Kasumi-1 (cell line): ENCODE measurements around the gene WDR86.

Experiments
- DNase-seq, 2 experiments: peaks; one replicate each; lab custom pipeline; 2025; lab: John Stamatoyannopoulos, UW

WDR86 gene

DNA sequence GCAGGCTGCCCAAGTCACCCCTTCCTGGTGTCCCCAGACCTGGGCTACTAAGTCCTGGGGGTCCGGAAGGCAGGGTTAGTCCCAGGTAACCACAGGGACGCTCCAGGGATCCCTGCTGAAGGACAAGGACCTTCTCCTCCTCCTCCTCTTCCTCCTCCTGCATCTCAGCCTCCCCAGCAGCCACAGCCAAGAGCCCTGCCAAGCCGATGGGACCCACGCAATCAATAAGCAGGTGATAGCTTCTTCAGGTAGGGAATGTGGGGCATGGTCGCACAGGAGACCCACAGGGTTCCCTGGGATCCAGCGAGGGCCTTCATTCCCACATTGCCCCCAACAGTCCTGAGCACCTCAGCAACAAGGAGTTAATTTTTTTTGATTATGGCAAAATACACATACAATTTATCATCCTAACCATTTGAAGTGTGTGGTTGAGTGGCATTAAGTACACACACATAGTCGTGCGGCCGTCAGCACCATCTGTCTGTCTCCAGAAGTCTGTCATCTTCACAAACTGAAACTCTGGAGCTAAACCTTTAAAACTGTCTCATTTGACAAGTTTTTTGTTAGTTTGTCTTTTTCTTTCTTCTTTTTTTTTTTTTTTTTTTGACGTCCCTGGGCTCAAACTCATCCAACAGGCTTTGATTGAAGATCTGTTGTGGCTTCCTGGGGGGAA, 18.0 kb upstream of the WDR86 start:
- DNase-seq, result no peak

DNA sequence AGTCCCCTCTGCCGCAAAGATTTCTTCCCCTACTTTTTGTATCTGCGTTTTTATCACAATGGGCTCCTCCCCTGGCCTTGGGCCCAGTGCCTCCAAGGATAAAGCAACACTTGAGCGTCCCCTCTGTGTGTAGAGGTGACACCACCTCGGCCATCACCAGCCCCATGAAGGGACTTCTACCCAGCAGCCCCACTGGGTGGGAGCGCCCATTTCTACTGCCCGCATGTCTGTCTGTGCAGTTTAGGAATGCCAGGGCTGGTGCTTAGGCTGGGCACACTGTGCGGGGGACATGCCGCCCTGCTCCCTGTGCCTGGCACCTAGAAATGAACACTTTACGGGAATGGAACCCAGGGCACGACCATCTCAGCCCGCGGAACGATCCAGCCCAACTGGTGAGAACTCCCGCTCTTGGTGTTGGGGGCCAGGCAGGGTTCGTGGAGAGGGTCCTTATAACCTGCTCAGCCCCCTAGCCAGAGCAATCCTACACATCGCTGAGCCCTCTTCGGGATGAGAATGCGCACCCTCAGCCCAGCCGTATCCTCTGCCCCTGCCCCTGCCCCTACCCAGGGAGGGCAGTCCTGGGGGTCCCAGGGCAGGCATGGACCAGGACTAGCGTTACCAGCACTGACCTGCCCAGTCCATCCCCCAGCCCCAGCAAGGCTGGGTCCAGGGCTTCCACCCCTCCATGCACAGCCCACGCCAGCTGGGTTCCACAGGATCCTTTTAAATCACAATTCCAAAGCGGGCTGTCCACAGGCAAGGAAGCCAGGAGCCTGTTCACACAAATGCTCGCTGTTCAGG, 17.3 kb upstream of the WDR86 start:
- no peak for DNase-seq

DNA sequence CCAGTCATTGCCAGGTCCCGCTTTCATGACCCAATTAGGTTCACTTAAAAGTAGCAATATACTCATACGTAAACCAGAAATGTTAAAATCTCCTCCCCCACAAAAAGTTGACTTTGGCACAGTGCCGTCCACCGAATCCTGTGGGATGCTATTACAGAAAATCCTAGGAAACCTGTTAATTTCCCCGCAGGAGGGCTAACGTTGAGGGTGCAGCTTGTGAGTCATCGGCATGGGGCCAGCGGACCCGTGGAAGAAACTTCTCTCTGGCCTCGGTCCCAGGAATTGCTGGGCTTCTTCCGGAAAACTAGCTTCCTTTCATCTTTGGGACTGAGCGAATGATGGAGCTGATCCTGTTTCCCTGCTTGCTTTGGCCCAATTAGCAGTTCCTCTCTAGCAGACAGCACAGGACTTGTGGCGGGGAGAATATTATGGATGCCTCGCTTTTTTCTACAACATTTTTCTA, 16.6 kb upstream of the WDR86 start:
- no peak for DNase-seq

DNA sequence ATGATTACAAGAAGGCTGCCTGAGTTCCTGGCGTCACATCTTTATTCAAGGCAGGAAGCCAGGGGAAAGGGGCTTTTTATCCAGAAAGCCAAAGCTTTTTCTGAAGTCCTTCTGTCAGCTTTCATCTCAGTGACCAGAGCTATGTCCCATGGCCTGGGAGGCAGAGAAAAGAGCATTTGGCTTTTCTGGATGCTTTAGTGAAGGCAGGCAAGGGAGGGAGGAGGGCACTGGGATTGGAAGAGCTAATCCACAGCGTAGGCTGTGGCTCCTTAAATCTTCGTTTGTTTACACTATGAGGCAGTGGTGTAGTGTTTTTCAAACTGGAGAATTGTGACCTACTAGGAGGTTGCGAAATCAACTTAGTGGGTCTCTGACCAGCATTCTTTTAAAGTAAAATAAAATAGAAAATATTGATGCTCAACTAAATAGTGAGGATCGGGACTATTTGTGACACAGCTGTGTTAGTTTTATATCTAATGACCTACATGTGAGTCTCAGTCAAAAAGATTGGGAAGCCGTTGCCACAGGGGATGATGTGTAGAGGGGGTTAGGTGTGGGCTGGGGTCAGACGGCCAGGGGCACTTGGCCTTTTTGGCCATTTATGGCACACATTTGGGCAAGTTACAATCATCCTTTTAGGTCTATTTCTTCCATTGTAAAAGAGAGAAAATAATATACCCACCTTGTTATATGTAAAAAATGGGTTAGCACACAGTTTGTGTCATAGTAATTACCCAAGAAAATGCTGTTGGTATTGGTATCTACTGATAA, 16.0 kb upstream of the WDR86 start:
- DNase-seq, result no peak

DNA sequence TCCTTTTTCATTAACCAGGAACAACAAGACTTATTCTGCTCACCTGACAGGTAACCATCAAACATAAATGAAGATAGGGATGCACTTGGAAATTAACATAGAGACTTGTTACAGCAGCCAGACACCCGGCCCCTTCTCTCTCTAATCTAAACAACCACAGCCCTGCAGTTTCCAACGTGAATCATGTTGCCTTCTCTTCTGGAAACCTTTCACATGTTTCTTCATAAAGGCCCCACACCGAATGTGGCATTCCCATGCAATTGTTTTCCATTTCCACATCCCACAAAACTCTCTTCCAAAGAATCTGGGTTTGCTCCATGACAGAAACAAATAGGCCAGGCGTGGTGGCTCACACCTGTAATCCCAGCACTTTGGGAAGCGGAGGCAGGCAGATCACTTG, 15.0 kb upstream of the WDR86 start:
- no peak for DNase-seq

DNA sequence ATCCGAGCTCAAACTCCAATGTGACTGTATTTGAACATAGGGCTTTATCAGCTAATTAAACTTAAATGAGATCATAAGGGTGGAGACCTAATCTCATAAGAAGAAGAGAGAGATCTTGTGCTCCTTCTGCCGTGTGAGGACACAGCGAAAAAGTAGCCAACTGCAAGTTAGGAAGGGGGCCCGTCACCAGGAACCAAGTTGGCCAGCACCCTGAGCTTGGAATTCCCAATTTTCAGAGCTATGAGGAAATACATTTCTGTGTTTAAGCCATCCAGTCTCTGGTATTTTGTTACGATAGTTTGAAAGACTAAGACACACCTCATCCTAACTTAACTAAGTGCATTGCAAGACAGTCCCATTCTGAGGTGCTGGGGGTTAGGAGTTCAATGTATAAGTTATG, 14.1 kb upstream of the WDR86 start:
- DNase-seq, result no peak

DNA sequence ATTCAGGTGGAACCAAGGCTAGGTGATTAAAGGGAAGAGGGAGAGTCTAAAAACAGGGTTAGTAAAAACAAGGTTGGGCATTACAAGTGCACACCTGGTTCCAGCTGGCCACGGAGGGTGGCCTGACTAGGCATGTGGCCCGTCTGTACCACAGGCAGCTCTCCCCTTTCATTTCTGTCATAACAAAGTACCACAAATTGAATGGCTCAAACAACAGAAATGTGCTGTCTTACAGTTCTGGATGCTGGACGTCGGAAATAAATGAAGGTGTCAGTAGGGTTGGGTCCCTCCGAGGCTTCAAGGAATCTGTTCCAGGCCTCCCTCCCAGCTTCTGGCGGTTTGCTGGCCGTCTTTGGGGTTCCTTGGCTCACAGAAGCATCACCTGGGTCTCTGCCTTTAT, 13.4 kb upstream of the WDR86 start:
- no peak for DNase-seq

DNA sequence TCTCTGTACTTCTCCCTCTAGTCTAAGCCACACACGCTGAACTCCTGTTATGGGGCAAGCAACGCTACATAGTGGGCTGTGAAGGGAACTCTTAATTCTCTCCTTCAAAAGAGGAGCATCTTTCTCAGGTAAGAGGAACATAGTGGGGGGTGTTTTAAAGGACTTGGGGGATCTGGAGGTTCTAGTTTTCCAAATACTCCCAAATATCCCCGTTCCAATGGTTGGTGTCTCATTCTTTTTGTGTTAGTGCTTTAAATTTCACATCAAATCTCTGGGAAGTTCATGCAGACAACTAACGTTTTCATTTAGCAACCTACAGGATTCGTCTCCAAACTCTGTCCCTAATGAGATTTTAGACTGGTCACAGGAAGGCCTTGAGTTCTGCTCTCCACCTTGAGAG, 12.4 kb upstream of the WDR86 start:
- DNase-seq, result no peak

DNA sequence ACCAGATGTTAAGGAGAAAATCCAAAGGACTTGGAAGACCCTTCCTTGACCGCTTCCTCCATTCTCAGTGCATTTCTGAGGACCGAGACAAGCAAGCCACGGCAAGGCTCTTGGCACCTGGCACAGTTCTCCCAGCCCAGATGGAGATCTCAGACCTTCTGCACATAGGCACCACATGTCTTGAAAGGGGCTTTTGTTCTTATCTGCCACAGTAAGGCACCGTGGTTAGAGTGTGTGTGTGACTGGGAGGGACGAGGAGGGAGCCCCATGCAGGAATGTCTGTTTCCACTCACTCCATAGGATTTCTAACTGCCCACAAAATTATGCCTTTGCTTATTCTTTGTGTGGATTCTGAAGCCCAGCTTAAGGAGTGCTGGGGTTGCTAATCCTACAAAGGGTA, 10.3 kb upstream of the WDR86 start:
- no peak for DNase-seq

DNA sequence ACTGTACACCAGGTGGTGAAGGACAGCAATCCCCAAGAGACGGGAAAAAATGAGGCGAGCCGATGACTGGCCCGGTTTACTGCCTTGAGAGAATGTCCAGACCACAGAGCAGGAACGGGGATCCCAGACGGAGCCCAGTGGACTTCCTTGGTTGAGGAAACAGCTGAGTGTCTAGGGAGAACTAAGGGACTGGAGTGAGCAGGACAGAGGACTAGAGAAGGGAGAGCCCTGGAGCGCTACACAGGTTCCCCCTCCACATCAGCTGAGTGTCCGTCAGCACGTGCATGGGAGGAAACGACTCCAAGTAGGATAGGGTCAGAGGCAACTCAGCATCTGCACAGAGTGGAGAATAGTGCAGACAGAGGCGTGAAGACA, 7.1 kb upstream of the WDR86 start:
- DNase-seq, result no peak

DNA sequence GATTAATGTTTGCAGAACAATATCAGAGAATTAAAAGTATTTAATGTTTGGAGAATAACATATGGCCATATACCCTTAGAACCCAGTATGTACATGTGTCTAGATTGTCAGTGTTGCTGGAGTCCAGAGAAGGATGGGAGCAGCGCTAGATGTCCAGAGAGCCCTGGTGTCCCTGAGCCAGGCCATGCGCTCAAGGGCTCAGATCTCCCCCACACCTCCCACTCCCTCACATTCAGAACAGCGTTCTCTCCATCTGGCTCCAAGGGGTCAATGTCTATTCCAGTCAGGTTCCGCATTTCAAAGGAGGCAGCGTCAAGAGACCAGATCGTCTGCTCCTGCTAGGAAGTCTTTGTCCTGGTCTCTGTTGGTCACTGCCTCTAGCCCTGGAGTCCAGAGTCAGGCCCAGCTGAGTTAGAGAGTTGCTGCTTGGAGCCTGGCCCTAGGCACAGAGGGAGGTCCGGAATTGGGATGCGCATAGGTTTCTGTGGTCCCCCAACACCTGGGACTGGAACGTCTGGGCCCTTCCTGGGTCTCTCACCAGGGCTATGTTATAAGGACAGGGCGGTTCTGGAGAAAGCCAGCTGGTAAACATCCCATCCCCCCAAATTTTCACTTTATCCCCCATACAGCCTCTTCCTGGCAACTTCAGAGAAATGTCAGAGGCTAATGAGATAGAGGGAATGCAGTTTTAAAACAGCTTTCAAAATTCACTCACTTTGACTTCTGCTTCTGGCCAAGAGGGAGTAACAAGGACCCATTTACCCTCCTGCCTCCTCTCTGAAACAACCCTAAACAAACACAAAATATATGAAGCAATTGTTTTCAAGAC, 6.5 kb upstream of the WDR86 start:
- DNase-seq, result no peak

DNA sequence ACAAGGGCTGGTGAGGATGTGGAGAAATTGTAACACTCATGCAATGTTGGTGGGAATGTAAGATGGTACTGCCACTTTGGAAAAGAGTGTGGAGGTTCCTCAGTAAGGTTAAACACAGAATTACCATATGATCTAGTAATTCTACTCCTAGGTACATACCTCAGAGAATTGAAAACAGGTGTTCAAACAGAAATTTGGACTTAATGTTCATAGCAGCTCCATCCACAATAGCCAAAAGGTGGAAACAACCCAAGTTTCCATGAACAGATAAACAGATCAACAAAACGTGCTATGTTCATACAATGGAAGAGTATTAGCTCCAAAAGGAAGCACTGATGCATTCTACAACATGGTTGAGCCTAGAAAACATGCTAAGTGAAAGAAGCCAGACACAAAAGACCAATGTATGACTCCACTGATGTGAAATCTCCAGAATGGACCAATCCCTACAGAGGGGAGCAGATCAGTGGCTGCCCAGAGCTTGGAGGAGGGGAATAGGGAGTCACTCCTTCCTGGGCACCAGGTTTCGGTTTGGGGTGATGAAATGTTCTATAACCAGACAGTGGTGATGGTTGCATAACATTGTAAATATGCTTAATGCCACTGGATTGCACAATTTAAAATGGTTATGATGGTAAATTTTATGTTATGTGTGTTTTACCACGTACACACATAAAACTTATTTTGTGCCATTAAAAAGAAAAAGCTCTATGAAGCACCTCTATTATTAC, 5.7 kb upstream of the WDR86 start:
- no peak for DNase-seq

DNA sequence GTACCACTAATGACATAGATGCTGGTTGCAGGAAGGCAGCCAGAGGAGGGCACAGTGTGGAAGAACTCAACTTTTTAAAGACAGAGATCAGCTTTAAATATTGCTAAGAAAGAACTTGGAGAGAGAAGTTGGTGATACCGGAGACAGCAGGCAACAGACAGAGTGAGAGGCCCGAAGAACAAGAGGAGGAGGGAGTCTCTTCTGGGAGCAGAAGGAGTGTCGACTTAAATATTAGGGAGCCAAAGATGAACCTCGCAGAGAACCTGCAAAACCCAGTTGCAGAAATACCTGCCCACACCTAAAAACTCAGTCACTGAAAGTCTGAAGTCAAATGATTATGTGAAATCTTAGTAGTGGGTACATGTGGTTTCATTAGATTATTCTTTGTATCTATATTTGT, 3.4 kb upstream of the WDR86 start:
- DNase-seq, result no peak

DNA sequence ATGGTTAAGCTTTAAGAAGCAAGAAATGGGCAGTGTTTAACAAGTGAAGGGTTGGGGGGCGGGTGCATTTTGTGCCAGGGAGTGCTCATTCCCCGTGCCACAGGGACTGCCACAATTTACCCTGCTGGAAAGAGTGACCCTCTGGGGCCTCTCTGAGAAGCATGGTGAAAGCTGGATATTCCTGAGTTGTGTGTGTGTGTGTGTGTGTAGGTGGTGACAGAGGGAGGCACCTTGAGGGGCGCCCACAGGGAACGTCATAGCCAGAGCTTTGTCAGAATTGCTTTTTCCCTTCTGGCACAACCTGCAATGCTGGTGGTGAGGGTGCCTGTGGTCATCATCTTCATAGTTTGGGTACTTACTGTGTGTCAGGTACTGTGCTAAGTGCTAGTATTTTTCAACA, 2.5 kb upstream of the WDR86 start:
- no peak for DNase-seq

DNA sequence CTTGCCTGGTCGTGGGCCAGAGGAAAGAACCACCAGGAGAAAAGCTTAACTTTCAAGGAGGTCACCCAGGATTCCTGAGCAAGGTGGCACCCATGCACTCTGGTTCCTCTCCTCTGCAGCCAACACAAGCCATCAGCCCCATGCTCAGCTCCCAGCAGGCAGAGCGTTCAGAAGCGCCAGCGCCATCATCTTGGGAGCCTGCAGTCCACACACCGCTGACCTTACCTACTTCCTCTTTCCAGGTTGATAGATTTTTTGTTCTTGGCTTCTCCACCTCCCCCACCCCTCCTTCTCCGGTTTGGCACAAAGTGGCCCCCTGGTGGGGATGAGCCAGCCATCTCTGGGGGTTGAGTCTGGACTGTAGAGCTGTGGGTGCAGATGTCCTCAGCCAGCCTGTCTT, 1.7 kb upstream of the WDR86 start:
- DNase-seq, result peak; percentile 68 to 78

DNA sequence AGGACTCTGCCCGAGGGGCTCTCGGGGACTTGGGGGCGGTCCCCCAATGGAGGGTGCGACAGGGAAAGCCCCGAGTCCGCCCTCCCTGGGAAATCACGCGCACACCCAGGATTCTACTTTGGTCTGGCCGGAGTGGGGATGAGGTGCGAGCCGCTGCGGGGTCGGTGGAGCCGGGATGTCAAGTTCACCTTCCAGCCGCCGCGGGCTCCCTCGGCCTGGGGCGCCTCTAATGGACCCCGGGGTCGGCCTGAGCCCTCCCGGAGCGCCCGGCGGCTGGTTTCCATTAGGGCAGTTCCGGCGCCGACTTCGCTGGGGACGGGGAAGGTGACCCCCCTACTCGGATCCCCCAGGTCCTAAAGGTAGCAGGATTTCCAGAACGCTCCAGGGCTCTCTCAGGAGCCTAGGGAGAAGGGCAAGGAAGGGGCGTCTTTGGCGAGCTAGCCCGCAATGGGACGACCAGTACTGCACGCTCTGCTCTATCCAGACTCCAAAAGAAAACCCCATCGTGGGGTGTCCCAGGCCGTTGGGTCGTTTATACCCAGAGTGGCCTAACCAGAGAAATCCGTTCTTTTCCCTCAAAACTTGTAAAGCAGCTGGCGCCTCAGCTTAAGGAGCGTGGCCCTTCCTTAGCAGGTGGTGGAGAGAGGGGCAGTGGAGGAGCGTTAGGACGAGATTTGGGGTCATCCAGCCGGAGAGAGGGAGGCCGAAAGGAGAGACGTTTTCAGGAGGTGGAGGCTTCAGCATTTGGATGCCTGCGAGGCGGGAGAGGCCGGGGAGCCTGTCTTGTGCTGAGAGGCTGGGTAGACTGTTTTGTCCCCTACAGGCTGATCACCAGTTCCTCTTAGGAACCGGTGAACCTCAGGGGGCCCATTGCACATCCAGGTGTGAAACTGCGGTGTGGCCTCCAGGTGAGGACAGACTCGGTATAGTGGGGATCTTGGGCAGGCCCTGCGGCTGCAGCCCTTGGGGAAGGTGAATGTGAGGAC, 860 bp upstream of the WDR86 start:
- no peak for DNase-seq

DNA sequence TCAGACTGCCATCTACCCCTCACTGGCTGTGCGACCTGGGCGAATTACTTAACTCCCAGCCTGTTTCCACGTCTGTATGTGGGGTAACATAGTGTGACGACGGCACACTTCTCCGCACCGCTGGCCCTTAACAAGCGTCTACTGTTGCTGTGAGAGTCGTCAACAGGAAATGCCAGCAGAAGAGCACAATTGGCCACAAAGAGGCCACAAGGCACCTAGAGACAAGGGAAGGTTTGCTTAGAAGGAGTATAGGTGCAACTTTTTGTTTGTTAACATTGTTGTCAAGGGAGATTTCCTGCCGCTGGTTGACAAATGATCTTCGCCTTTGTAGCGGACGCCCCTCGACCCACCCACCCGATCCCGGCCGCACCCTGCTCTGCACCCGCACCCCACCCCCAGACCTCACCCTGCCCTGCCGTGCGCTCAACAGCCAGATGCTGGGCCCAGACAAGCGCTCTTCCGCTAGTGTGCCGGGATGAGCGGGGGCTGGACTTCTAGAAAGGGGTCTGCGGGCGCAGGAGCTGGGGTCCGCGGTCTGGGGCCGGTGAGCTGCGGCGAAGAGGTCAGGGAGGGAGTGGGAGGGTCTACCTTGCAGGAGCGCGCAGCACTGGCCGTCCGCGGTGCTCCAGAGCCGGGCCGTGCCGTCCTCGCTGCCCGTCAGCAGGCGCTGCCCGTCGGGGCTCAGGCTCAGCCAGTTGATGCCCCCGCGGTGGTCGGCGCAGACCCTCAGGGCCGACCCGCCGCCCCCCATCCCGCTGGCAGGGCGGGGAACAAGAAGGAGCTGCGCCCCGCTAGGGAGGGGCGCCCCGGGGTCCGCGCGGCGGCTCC, 785 bp downstream of the WDR86 start:
- no peak for DNase-seq

DNA sequence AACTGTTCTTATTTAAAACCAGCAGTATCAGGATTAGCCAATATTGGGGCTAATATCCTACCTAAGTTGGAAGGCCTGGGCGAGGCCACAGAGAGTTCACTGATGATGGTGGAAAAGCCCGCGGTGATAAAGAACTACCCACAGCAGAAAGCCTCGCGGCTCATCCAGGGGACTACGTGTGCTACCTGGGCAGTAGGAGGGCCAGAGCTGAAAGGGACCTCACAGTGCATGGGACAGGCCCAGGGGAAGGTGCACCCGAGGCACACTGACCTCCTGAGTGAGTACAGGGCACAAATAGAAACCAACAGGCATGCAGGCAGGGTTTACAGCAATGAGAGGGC, 1.4 kb downstream of the WDR86 start:
- DNase-seq, result no peak

DNA sequence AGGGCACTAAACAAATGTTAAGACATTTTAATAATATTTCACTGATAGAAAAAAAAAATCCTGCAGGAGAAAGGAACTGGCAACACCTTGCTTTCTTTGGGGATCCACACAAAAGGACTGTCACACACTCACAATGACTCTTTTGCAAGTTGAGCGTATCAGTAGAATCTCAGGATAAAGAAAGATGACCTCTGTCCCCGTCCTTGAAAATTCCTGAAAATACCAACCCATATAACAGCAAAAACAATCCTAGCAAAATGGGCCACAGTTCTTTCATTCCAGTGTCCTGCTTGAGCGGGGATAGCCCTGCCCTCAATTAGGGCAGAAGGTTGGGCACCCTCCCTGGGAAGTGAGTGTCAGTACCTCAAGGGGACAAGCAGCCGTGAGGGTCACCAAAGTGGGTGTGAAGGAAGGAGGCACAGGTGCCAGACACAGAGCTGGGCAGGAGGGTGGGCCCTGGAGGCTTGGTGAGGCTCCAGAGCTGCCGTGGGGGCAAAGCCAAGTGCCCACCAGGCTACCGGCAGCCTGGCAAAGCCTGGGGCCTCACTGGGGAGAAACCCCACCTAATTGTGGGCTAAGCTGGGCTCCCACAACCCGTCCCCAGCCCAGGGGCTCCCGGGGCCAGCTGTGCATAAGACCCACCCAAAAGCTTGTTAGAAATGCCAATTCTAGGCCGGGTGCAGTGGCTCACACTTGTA, 2.8 kb downstream of the WDR86 start:
- DNase-seq, result no peak
